ENCODE results near the gene VENTX. TPM values are rescaled to one million over a fixed set of nuclear protein-coding genes. Genes with fewer than 3 reads are reported as not detected.

Gene VENTX
- total RNA-seq, 1 experiment from 2014 or later = not detected

DNA sequence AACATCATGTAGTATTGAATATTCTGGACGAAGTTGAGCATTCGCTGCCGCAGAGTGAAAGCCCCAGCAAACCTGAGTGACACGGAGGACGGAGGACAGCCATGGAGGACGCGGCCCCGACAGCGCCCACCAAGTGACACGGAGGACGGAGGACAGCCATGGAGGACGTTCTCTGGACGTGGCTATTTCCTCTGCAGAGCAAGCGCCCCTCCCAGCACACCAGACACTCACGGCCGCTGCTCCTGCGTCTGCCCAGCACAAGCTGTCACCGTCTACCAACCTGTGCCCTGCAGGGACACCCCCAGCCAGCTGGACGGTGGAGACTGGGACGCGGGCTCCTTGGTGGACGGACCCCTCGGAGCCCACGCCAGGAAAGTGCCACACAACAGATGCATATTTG, 46.3 kb downstream of the VENTX start:
- intact Hi-C loops (cut with micrococcal nuclease) = no loop called here
- no peaks in the 10 kb centered on the region for H3K79me2 ChIP-seq (ENCODE audit: insufficient read depth, low read length)
- H4K20me1 ChIP-seq (ENCODE audit: insufficient read depth) = no peaks in the 10 kb centered on the region
- no peaks in the 10 kb centered on the region for H3K27me3 ChIP-seq (ENCODE audit: insufficient read depth, low read length)
- no TSS peak for BruUV-seq (replicated peaks)
- POLR2A ChIA-PET = no interaction called here
- H3K4me3 ChIP-seq (replicated peaks in 1 of 2; ENCODE audit: low read depth in 1 of 2, low read length in 2 of 2) = no peak overlapping the region
- H3K27ac ChIP-seq (ENCODE audit: low read depth, low read length) = no peak overlapping the region
- no peak for ATAC-seq
- no peak overlapping the region for H2AFZ ChIP-seq (ENCODE audit: low read depth, low read length, poor library complexity, severe bottlenecking)
- H3K4me1 ChIP-seq (ENCODE audit: control insufficient read depth in 1 of 2, insufficient read depth in 2 of 2, low read length in 2 of 2) = no peaks in the 10 kb centered on the region
- no peaks in the 10 kb centered on the region for H3K36me3 ChIP-seq (ENCODE audit: control insufficient read depth in 1 of 2, insufficient read depth in 2 of 2, low read length in 2 of 2)
- RAD21 ChIA-PET (ENCODE audit: low non-redundant PET in 1 of 2, low total read pairs in 2 of 2, uncharacterized antibody in 2 of 2, unreplicated experiment in 2 of 2) = no interaction called here
- H3K4me2 ChIP-seq (ENCODE audit: low read length) = no peak overlapping the region
- no peaks in the 10 kb centered on the region for H3K9me2 ChIP-seq (ENCODE audit: insufficient read depth)
- CTCF ChIA-PET = no interaction called here
- TF ChIP-seq POLR2AphosphoS5 (IDR thresholded peaks at IDR 0.05; ENCODE audit: low read depth, low read length) (no peak), RAD21 (IDR thresholded peaks at IDR 0.05; ENCODE audit: low read depth) (no peak), TCF7L2 (IDR thresholded peaks at IDR 0.05; ENCODE audit: borderline replicate concordance, extremely low read depth, insufficient read depth, insufficient read length) (no peak), CEBPB (IDR thresholded peaks at IDR 0.05; ENCODE audit: low read depth) (no peak), EZH2 (IDR thresholded peaks at IDR 0.05) (no peak), JUND (IDR thresholded peaks at IDR 0.05) (no peak), SP1 (IDR thresholded peaks at IDR 0.05; ENCODE audit: low read depth) (no peak), EGR1 (IDR thresholded peaks at IDR 0.05; ENCODE audit: low read depth) (no peak), ZNF274 (IDR thresholded peaks at IDR 0.05; ENCODE audit: low read depth, low read length) (no peak), SIN3A (IDR thresholded peaks at IDR 0.05; ENCODE audit: low read depth) (no peak), ZFX (IDR thresholded peaks at IDR 0.05) (no peak), SRF (IDR thresholded peaks at IDR 0.05; ENCODE audit: low read depth) (no peak)
- TF ChIP-seq, protein P1, sequence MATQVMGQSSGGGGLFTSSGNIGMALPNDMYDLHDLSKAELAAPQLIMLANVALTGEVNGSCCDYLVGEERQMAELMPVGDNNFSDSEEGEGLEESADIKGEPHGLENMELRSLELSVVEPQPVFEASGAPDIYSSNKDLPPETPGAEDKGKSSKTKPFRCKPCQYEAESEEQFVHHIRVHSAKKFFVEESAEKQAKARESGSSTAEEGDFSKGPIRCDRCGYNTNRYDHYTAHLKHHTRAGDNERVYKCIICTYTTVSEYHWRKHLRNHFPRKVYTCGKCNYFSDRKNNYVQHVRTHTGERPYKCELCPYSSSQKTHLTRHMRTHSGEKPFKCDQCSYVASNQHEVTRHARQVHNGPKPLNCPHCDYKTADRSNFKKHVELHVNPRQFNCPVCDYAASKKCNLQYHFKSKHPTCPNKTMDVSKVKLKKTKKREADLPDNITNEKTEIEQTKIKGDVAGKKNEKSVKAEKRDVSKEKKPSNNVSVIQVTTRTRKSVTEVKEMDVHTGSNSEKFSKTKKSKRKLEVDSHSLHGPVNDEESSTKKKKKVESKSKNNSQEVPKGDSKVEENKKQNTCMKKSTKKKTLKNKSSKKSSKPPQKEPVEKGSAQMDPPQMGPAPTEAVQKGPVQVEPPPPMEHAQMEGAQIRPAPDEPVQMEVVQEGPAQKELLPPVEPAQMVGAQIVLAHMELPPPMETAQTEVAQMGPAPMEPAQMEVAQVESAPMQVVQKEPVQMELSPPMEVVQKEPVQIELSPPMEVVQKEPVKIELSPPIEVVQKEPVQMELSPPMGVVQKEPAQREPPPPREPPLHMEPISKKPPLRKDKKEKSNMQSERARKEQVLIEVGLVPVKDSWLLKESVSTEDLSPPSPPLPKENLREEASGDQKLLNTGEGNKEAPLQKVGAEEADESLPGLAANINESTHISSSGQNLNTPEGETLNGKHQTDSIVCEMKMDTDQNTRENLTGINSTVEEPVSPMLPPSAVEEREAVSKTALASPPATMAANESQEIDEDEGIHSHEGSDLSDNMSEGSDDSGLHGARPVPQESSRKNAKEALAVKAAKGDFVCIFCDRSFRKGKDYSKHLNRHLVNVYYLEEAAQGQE (IDR thresholded peaks at IDR 0.05; ENCODE audit: low read depth) = no peak
- TF ChIP-seq, protein P2, sequence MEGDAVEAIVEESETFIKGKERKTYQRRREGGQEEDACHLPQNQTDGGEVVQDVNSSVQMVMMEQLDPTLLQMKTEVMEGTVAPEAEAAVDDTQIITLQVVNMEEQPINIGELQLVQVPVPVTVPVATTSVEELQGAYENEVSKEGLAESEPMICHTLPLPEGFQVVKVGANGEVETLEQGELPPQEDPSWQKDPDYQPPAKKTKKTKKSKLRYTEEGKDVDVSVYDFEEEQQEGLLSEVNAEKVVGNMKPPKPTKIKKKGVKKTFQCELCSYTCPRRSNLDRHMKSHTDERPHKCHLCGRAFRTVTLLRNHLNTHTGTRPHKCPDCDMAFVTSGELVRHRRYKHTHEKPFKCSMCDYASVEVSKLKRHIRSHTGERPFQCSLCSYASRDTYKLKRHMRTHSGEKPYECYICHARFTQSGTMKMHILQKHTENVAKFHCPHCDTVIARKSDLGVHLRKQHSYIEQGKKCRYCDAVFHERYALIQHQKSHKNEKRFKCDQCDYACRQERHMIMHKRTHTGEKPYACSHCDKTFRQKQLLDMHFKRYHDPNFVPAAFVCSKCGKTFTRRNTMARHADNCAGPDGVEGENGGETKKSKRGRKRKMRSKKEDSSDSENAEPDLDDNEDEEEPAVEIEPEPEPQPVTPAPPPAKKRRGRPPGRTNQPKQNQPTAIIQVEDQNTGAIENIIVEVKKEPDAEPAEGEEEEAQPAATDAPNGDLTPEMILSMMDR (IDR thresholded peaks at IDR 0.05 in 2 of 3, conservative IDR thresholded peaks at IDR 0.05 in 1 of 3; ENCODE audit: borderline replicate concordance in 1 of 3, insufficient read depth in 1 of 3, low read depth in 2 of 3, low read length in 2 of 3) = no peak
- TF ChIP-seq, protein P3, sequence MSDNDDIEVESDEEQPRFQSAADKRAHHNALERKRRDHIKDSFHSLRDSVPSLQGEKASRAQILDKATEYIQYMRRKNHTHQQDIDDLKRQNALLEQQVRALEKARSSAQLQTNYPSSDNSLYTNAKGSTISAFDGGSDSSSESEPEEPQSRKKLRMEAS (IDR thresholded peaks at IDR 0.05) = no peak
- no peak overlapping the region for H3K9ac ChIP-seq (ENCODE audit: low read length)
- no peak for DNase-seq (ENCODE audit: low read depth, low spot score)
- H3K9me3 ChIP-seq (ENCODE audit: control insufficient read depth in 1 of 2, insufficient read depth in 1 of 2, low read depth in 1 of 2, low read length in 2 of 2) = no peaks in the 10 kb centered on the region

Measured in HCT116 (cell line).